K562 (cell line): ENCODE data around the gene RNF112. TPM values are rescaled to one million over a fixed set of nuclear protein-coding genes. Genes with fewer than 3 reads are reported as not detected.

Experiments used
- BDP1 ChIP-seq: IDR thresholded peaks from 3 replicates; pipeline ENCODE4 v1.6.1; 2011; ENCODE audit not compliant: insufficient read length, insufficient read depth
- CCAR2 ChIP-seq: fragments of 200-400 bp; formaldehyde crosslinking; IDR thresholded peaks from 2 replicates; pipeline ENCODE4 v1.6.1; 2017; ENCODE audit warnings: mild to moderate bottlenecking, low read depth, low read length
- CSDE1 ChIP-seq, 2 experiments: fragments of 450-650 bp; IDR thresholded peaks; 2 replicates each; pipeline ENCODE4 v1.6.1; 2016; ENCODE audit warnings: mild to moderate bottlenecking in 1 of 2
- ETS2 ChIP-seq: IDR thresholded peaks from 2 replicates; pipeline ENCODE4 v1.6.1; 2016; ENCODE audit warnings: borderline replicate concordance, missing genetic modification characterization, mild to moderate bottlenecking, moderate library complexity, missing compliant biosample characterization; ENCODE audit not compliant: poor library complexity, severe bottlenecking
- GABPB1 ChIP-seq: sonication (generic); formaldehyde crosslinking; IDR thresholded peaks from 2 replicates; pipeline ENCODE4 v1.8.0; 2022; ENCODE audit warnings: mild to moderate bottlenecking, missing genetic modification reagents
- GMEB1 ChIP-seq: fragments of 250-450 bp; sonication (Bioruptor Pico); IDR thresholded peaks from 2 replicates; pipeline ENCODE4 v1.4.0; 2020; ENCODE audit warnings: mild to moderate bottlenecking
- HMGN3 ChIP-seq: IDR thresholded peaks from 2 replicates; pipeline ENCODE4 v1.6.1; 2011; ENCODE audit warnings: borderline replicate concordance, low read depth, mild to moderate bottlenecking, mixed read lengths, low read length; ENCODE audit not compliant: insufficient read length; ENCODE audit errors: extremely low read depth
- KDM2B ChIP-seq: fragments of 250-450 bp; sonication (Bioruptor Pico); IDR thresholded peaks from 2 replicates; pipeline ENCODE4 v1.8.0; 2021; ENCODE audit warnings: mild to moderate bottlenecking, moderate library complexity
- MAFF ChIP-seq: IDR thresholded peaks from 2 replicates; pipeline ENCODE4 v1.6.1; 2012; ENCODE audit warnings: low read length, improper control_type of control experiment
- MBD2 ChIP-seq: sonication (generic); IDR thresholded peaks from 2 replicates; pipeline ENCODE4 v1.6.1; 2016; ENCODE audit warnings: low read depth, borderline replicate concordance
- NFIX ChIP-seq: fragments of 250-450 bp; sonication (Bioruptor Pico); IDR thresholded peaks from 2 replicates; pipeline ENCODE4 v1.4.0; 2020; ENCODE audit warnings: low read depth, mild to moderate bottlenecking, moderate library complexity
- RBBP5 ChIP-seq: fragments of 200-600 bp; sonication (generic); IDR thresholded peaks from 2 replicates; pipeline ENCODE4 v1.6.1; 2012; ENCODE audit warnings: borderline replicate concordance, mild to moderate bottlenecking, low read length, control low read depth, inconsistent platforms; ENCODE audit not compliant: insufficient read depth, poor library complexity, severe bottlenecking
- UBTF ChIP-seq, 2 experiments: IDR thresholded peaks; 2 replicates each; pipeline ENCODE4 v1.6.1; 2012; ENCODE audit warnings: improper control_type of control experiment in 2 of 2, low read depth in 2 of 2, low read length in 2 of 2, borderline replicate concordance in 1 of 2
- ZNF12 ChIP-seq: sonication (generic); formaldehyde crosslinking; IDR thresholded peaks from 2 replicates; pipeline ENCODE4 v1.4.0; 2020; ENCODE audit warnings: mild to moderate bottlenecking, missing genetic modification reagents
- ZNF184 ChIP-seq: sonication (generic); formaldehyde crosslinking; IDR thresholded peaks from 2 replicates; pipeline ENCODE4 v1.5.0; 2020; ENCODE audit warnings: missing genetic modification reagents
- ZNF217 ChIP-seq: sonication (generic); formaldehyde crosslinking; IDR thresholded peaks from 2 replicates; pipeline ENCODE4 v1.8.0; 2022; ENCODE audit warnings: mild to moderate bottlenecking, missing genetic modification reagents
- ZNF395 ChIP-seq: fragments of 200-800 bp; sonication (Bioruptor generic); IDR thresholded peaks from 2 replicates; pipeline ENCODE4 v1.6.1; 2017; ENCODE audit warnings: missing genetic modification characterization, missing compliant biosample characterization
- ZNF75A ChIP-seq: fragments of 450-650 bp; formaldehyde crosslinking; IDR thresholded peaks from 2 replicates; pipeline ENCODE4 v1.4.0; 2020; ENCODE audit warnings: mild to moderate bottlenecking
- polyA plus RNA-seq, 8 experiments: library from polyadenylated mRNA; depleted of rRNA in 4 of 8; stranded (reverse) in 5 of 8; unstranded in 3 of 8; fragments of >200 nt; fragmentation: Nextera tagmentation in 2 of 8; fragmentation: Illumina TruSeq in 1 of 8; extraction: Ambion mirVana in 2 of 8; extraction: Trizol in 1 of 8; gene quantifications; 2 replicates each; pipeline versions ENCODE4 v1.2.1 to v1.2.3, GENCODE V29; 2011 to 2014; ENCODE audit warnings: inconsistent platforms in 1 of 8, missing spikeins in 1 of 8
- total RNA-seq, 7 experiments: library from RNA; depleted of rRNA in 6 of 7; stranded (reverse); fragments of >200 nt in 6 of 7; fragmentation: Illumina TruSeq in 2 of 7; extraction: Trizol in 2 of 7; gene quantifications; 2 replicates each; pipeline versions ENCODE4 v1.2.1 to v1.2.3, GENCODE V29; 2011 to 2021; ENCODE audit warnings: low replicate concordance in 1 of 7
- TF ChIP-seq, protein P1 (sequence below): fragments of 250-450 bp; sonication (Bioruptor Pico); IDR thresholded peaks from 2 replicates; pipeline ENCODE4 v1.4.0; 2020; ENCODE audit warnings: mild to moderate bottlenecking, moderate library complexity, borderline replicate concordance

The RNF112 gene
- total and polyA plus RNA-seq, 9 of the 15 experiments (the other 6 are each of a cell fraction or from before 2014, with no cell fraction given): 0.05 TPM; not detected in 8

GRCh38 chr17:19377602-19378415, 33.2 kb upstream of the RNF112 start (continued):
- TF ChIP-seq, protein P1, sequence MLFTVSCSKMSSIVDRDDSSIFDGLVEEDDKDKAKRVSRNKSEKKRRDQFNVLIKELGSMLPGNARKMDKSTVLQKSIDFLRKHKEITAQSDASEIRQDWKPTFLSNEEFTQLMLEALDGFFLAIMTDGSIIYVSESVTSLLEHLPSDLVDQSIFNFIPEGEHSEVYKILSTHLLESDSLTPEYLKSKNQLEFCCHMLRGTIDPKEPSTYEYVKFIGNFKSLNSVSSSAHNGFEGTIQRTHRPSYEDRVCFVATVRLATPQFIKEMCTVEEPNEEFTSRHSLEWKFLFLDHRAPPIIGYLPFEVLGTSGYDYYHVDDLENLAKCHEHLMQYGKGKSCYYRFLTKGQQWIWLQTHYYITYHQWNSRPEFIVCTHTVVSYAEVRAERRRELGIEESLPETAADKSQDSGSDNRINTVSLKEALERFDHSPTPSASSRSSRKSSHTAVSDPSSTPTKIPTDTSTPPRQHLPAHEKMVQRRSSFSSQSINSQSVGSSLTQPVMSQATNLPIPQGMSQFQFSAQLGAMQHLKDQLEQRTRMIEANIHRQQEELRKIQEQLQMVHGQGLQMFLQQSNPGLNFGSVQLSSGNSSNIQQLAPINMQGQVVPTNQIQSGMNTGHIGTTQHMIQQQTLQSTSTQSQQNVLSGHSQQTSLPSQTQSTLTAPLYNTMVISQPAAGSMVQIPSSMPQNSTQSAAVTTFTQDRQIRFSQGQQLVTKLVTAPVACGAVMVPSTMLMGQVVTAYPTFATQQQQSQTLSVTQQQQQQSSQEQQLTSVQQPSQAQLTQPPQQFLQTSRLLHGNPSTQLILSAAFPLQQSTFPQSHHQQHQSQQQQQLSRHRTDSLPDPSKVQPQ (CRISPR knock-in tag): no peak
- TF ChIP-seq CSDE1 (IDR thresholded peaks at IDR 0.05) (no peak), ZNF217 (no peak), GABPB1 (CRISPR knock-in tag) (peak; percentile 94), HMGN3 (peak; percentile 9), ETS2 (tag) (no peak), ZNF184 (no peak), ZNF12 (CRISPR knock-in tag) (no peak), RBBP5 (peak; percentile 65), CCAR2 (no peak), NFIX (CRISPR knock-in tag) (no peak), BDP1 (no peak), UBTF (IDR thresholded peaks at IDR 0.05; ENCODE audit: borderline replicate concordance in 1 of 2, low read depth in 2 of 2, low read length in 2 of 2) (peak in 1 of 2 experiments; percentile 42; a peak in 1 of 4 replicates), MAFF (no peak), ZNF75A (CRISPR knock-in tag) (no peak), KDM2B (no peak), GMEB1 (peak; percentile 70), MBD2 (peak; percentile 43; the same call in 1 of the 2 replicates), ZNF395 (CRISPR knock-in tag) (peak; percentile 62; the same call in 1 of the 2 replicates)
